ENCODE measurements around the gene BCKDHB.
"Not testable (repeated sequence)": the region's sequence is repeated elsewhere in the genome, so short reads cannot be mapped to it uniquely, and the experiment has no call there.

The BCKDHB gene

DNA sequence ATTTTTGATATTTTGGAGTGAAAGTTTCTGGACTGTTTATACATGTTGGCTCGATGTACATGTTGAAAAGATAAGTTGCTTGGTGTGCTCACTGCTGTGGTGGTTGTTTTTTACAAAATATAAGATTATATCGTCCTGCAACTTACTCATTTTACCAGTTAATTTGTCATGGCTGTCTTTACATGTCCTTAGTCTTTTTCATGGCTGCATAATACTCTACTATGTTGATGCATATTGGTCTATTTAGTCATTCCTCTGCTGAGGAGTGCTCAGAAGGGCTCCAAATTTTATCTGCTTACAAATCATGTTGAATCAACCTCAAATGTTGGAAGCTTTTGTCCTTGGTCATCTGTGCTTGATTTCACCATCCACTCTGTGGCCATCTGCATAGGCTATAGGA lies 164.6 kb downstream of the BCKDHB start:
- no peak for DNase-seq

DNA sequence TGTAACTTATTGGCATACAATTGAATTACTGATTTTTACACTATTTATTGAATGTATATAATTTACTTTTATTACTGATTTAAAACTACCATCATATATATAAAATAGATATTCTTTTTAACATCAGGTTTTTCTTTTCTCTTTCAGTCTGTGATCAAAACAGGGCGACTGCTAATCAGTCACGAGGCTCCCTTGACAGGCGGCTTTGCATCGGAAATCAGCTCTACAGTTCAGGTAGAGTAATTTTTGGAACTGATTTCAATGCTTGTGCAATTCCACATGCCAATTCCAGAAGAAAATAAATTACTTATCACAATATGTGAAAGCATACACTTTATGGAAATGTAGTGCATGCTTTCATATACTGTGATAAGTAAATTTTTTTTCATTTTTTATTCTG lies 166.5 kb downstream of the BCKDHB start:
- DNase-seq = no peak

DNA sequence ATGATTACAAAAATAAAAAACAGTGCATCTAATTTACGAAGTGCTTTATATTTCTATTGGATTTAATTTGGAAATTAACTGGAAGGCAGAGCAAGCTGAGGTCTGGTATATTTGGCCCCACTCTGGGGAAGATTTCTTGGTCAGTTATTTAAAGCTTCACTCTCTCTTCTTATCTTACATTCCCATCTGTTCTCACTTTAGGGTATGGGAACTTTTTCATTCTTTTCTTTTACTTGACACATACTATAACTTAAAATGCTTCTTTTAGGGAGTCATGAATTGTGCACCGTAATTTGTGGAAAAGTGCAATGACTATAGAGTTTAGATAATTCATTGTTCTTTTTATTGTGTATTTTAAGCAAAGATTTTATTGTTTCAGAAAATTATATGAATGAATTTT lies 170.4 kb downstream of the BCKDHB start:
- no peak for DNase-seq

DNA sequence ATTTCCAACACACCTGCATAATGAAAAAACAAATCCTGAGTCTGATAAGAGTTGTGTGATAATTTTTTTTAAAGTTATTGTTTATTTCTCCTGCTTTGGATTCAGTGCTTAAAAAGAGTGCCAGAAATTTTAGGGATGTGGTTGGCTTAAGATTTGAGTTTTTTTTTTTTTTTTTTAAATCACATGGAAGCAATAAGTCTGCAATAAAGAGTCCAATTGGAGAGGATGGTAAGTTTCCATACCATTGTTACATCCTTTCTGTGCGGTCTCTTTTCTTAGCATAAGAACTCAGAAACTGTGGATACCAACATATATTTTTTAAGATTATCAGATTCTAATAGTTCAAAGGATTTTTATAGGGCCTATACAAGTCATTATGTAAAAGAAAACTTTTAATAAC lies 171.0 kb downstream of the BCKDHB start:
- DNase-seq = no peak

DNA sequence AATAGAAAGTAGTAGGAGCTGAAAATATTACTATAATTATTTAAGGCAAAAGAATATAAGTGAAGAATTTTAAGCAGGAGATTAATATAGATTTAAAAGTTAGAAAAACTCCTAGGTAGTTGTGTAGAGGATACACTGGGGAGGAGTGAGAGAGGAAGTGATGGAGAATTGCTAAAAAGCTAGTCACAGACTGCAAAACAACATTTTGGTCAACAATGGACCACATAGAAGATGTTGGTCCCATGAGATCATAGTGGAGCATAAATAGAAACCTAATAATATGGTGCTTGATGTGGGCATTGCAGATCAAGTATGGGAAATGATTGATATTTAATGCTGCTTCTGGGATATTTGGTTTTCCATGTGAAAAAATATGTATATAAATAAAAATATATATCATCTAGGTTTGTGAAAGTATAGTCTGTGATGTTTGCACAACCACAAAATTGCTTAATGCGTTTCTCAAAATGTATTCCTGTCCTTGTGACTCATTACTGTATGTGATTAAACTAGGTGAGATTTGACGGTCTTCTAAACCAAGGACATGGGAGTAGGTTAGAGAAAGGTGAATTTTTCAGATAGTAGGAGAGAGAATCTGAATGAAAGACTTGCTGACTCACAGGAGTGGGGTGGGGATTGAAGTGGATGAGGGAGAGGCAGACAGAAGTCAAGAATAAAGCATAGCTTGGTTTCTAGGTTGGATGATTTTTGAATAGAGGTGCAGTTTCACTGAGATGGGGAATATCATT lies 174.0 kb downstream of the BCKDHB start:
- no peak for DNase-seq

DNA sequence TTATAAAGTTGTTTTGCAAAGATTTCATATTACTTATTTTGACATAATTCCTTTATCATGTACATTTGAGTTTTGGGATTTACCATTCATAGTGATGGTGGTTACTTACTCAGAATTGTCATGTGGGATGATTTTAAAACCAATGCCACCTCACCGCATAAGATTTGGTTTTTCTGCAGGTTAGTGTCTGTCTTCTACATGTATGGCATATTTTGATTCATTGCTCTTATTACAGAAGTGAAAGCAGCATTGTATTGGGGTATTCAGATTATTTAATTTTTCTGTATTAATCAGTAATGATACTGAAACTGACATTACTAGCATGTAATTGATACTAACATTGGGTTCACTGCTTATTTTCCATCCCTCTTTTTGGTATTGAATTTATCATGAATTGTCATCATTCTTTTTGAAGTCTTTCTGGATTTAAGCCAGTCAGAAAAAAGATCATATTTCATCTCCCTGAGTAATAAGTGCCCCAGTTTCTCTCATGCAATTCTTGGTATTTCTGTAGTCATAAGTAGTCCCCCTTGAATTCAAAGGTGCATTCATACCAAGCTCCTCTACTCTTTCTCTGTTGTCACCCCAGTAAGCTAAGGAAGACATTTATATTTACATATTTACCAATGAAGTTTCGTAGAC lies 176.6 kb downstream of the BCKDHB start:
- DNase-seq = no peak

- DNase-seq = no peak
These were observed 180.6 kb downstream of the BCKDHB start for GRCh38 chr6:80287112-80287511.

GRCh38 chr6:80287607-80288006 lies 181.1 kb downstream of the BCKDHB start:
- no peak for DNase-seq

GRCh38 chr6:80289727-80290126 lies 183.3 kb downstream of the BCKDHB start:
- DNase-seq = no peak

DNA sequence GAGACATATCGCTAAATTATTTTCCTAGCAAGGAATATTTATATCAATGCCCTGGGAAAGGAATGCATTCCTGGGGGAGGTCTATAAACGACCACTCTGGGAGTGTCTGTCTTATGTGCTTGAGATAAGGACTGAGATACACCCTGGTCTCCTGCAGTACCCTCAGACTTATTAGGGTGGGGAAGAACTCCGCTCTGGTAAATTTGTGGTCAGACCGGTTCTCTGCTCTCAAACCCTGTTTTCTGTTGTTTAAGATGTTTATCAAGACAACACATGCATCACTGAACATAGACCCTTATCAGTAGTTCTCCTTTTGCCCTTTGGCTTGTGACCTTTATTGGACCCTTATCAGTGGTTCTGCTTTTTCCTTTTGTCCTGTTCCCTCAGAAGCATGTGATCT lies 188.1 kb downstream of the BCKDHB start:
- not testable (repeated sequence) for DNase-seq

DNA sequence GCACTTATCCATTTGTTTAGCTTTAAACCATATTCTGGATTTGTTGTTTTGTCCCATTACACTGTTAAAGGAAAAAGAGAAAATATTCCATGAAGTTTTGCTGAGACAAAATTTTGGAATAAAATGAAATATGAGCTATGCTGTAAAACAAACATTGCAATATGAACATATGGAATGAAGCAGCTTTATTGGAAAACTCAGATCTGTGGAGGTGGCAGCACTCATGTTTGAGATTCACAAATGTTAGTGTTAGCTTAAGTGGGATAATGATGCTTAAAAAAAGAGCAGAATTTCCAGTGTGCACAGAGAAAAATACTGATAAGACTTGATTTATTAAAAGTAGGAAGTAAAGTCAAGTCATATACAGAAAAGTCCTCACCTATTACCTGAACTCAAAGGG lies 196.2 kb downstream of the BCKDHB start:
- DNase-seq = no peak

GRCh38 chr6:80304014-80304413 lies 197.5 kb downstream of the BCKDHB start:
- DNase-seq = no peak

DNA sequence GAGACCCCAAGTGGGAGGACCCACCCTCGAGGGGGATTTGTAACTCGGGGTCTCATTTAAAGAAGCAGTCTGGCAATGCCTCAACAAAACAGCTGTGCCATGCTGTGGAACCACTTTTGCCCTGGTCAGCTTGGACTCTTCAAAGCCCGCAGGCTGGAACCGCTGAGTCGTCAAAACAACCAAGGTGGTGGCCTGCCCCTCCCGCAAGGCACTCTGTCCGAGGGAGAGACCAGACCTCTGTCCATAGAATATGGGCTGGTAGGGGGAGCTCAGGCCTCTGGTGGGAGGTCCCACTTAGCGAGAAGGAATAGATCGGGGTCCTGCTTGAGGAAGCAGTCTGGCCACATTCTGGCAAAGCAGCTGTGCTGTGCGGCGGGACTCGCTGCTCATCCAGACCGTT lies 208.1 kb downstream of the BCKDHB start:
- DNase-seq = no peak

GRCh38 chr6:80316686-80317231 lies 210.3 kb downstream of the BCKDHB start:
- DNase-seq = no peak

GRCh38 chr6:80319196-80319595 lies 212.7 kb downstream of the BCKDHB start:
- DNase-seq = no peak

DNA sequence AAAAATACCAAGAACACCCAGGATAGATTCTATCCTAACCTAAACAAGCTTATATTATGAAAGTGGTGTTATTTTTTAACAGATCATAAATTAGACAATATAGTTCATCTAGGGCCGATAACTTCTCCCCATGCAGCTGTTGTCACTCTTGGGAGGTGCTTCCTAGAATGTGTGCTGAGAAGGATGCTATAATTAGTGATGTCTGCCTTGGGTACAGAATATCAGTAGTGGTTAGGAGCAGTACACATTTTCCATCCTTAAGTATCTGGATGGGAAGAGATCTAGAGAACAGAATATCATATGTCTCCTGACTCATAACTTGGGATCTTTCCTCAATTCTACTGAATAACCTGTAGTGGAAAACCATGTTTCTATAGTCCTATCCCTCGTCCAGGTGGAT lies 214.5 kb downstream of the BCKDHB start:
- no peak for DNase-seq

DNA sequence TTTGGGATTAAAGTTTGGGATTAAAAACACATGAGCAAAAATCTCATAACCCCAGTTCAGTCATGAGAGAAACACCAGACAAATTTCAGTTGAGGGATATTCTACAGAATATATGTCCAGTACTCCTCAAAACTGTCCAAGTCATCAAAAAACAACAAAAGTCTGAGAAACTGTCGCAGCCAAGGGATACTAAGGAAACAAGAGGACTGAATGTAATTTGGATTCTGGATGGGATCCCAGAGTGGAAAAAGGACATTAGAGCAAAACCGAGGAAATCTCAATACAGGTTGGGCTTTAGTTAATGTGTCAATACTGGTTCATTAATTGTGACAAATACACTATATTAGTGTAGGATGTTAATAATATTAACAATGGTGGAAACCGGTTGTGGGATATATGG lies 219.3 kb downstream of the BCKDHB start:
- DNase-seq = no peak

DNA sequence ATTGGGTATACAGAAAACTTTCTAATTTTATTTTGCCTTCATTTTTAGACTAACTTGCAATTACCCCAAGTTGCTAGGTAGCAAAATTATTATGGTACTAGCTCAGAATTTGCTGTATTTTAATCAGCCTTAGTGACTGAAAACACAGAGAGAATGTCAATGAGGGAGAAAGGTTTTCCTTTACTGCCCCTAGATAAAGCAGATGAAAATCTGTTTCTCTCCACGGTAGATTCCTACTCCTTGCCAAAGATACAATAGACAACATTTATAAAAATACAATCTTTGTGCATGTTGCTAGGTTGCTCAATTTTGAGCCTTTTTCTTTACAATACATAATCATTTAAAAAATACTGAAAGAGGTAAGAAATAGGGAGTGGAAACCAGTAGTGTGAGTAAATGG lies 222.2 kb downstream of the BCKDHB start:
- DNase-seq = no peak

DNA sequence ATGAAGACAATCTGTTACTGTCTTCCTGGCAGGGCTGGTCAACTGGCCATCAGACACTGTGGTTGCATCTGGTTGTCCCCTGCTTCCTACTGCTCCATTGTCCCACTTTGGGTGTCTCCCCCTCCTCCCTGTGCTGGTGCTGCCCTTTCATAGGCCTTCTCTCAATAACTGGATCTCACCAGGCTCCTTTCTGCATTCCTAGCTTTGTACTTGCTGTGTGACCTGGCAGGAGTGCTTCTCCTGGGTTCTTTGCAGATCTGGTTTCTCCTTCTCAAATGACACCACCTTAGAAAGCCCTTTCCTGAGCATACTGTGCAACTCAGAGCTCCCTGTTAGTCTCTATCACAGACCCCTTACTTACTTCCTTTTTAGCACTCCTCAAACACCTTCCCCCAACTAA lies 223.0 kb downstream of the BCKDHB start:
- DNase-seq = no peak

- no peak for DNase-seq
These were observed 224.5 kb downstream of the BCKDHB start for GRCh38 chr6:80330961-80331360.

DNA sequence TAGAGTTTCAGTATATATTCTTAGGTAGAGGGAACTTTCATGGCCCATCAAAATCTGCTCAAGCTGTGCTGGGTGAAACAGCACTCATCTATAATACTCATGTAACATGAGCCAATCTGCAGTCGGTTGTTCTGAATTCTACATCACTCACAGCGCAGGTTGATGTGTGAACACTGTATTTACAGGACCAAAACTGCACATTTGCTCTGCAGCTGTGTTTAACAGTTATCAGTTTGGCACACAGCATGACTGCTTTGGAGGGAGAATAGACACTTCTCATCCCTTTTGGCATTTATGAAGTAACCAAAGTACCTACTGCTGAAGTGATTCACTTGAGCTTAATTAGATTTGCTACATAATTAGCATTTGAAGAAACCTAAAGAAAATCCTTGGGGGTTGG lies 225.1 kb downstream of the BCKDHB start:
- DNase-seq = peak; percentile 59 to 91 (median 68)

GRCh38 chr6:80331974-80332373 lies 225.5 kb downstream of the BCKDHB start:
- DNase-seq = peak; percentile 56 to 86 (median 66)

DNA sequence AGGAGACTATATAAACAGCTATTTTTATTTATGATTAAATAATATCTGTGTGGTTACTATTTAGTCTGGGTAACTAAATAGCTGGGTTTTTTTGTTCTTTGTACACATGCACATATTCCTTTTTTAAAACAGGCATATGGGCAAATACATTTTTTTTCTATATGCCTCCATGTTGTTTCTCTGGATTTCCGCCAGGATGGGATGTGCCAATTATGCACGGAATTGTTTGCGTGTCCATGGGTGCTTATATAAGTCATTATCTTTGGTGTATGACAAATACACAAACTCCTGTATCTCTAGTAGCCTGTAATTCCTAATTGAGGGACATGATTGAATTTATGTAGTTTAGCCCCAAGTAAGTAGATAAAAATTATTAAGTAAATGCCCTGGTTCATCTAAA lies 226.9 kb downstream of the BCKDHB start:
- DNase-seq = peak in 2 of 3 experiments; percentile 49 to 93

GRCh38 chr6:80335121-80335531 lies 228.7 kb downstream of the BCKDHB start:
- no peak for DNase-seq

DNA sequence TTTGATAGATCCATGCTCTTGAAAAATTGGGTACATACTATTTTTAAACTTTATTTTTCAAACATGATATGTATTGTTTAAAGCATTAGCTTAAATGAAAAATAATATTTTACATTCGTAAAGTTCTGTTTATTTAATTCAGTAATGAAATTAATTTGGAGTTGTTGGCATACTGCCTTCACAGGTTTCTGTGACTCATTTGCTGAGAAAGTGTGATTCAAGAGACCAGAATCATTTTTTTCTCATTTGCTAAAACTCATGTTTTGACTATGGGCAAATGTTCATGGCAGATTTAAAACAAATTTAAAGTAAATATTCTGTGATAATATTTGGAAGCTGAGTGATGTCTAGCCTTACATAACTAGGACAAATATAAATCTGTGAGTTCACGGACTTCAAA lies 230.4 kb downstream of the BCKDHB start:
- no peak for DNase-seq
